ENCODE data around the gene FOSB. TPM values are rescaled to one million over a fixed set of nuclear protein-coding genes. Genes with fewer than 3 reads are reported as not detected.

FOSB gene
- total and polyA plus RNA-seq, 9 donors = 2.9 to 295 (median 44.3) TPM

GRCh38 chr19:45517238-45517637 is 49.4 kb downstream of the FOSB start:
- H3K4me3 ChIP-seq = no peak overlapping the region
- H3K4me1 ChIP-seq (ENCODE audit: insufficient read depth) = peaks cover 3% of the 10 kb centered on the region
- 59 to 67% (median 64%) methylated on average over 7 of the region's 7 CpGs for WGBS, 3 donors
- DNase-seq = no peak
- no peak overlapping the region for H3K27ac ChIP-seq
- TF ChIP-seq POLR2A (IDR thresholded peaks at IDR 0.05) (no peak), CTCF (IDR thresholded peaks at IDR 0.05) (no peak), EP300 (IDR thresholded peaks at IDR 0.05) (no peak)
- H3K36me3 ChIP-seq = no peaks in the 10 kb centered on the region
- H3K27me3 ChIP-seq = no peaks in the 10 kb centered on the region
- no peaks in the 10 kb centered on the region for H3K9me3 ChIP-seq
- intact Hi-C loops (cut with DNase I) = no loop called here

- no peak for TF ChIP-seq EP300 (IDR thresholded peaks at IDR 0.05)
- WGBS, 3 donors = 84 to 87% (median 86%) methylated on average over 47 to 50 of the region's 50 CpGs
- Histone ChIP-seq H3K9me3 (no peaks in the 10 kb centered on the region), H3K36me3 (no peaks in the 10 kb centered on the region), H3K4me3 (no peak overlapping the region), H3K27me3 (no peaks in the 10 kb centered on the region), H3K4me1 (ENCODE audit: insufficient read depth) (peaks cover 3% of the 10 kb centered on the region), H3K27ac (no peak overlapping the region)
- intact Hi-C loops (cut with DNase I) = no loop called here
- no peak for DNase-seq
These were observed 50.1 kb downstream of the FOSB start for GRCh38 chr19:45517641-45518468.

- intact Hi-C loops (cut with DNase I) = no loop called here
- peaks cover 3% of the 10 kb centered on the region for H3K4me1 ChIP-seq (ENCODE audit: insufficient read depth)
These were observed 50.7 kb downstream of the FOSB start for GRCh38 chr19:45518469-45518826.

GRCh38 chr19:45522010-45522941 is 54.5 kb downstream of the FOSB start:
- DNase-seq = no peak
- Histone ChIP-seq H3K4me1 (ENCODE audit: insufficient read depth) (peaks cover 1% of the 10 kb centered on the region), H3K27ac (no peak overlapping the region), H3K36me3 (no peaks in the 10 kb centered on the region), H3K4me3 (no peak overlapping the region), H3K27me3 (no peaks in the 10 kb centered on the region), H3K9me3 (no peaks in the 10 kb centered on the region)
- intact Hi-C loops (cut with DNase I) = loop anchor here (2.0 to 10.0 kb wide), 6 partner anchors 53 to 170 kb away; partner anchors contain the start of genes OPA3 (in 1 of the 4), QPCTL (in 1 of the 4) and SNRPD2 (in 1 of the 4)
- no peak for TF ChIP-seq EP300 (IDR thresholded peaks at IDR 0.05)
- TF ChIP-seq CTCF (IDR thresholded peaks at IDR 0.05) = no peak
- TF ChIP-seq POLR2A (IDR thresholded peaks at IDR 0.05) = no peak
- WGBS, 3 donors = 67 to 77% (median 74%) methylated on average over 19 to 24 of the region's 24 CpGs

More at GRCh38 chr19:45518469-45518826, 50.7 kb downstream of the FOSB start:
- Histone ChIP-seq H3K4me3 (no peak overlapping the region), H3K36me3 (no peaks in the 10 kb centered on the region), H3K27me3 (no peaks in the 10 kb centered on the region), H3K27ac (no peak overlapping the region), H3K9me3 (no peaks in the 10 kb centered on the region)
- no peak for TF ChIP-seq POLR2A (IDR thresholded peaks at IDR 0.05)
- TF ChIP-seq CTCF (IDR thresholded peaks at IDR 0.05) = no peak
- TF ChIP-seq EP300 (IDR thresholded peaks at IDR 0.05) = no peak
- 61 to 75% (median 66%) methylated on average over 7 of the region's 7 CpGs for WGBS, 3 donors
- DNase-seq = no peak

All from ovary (tissue), 9 donors.